Activated naive CD8-positive, alpha-beta T cell (primary cell): ENCODE measurements around the gene PRKG2.

ENCODE experiments used
- H3K27ac Mint-ChIP-seq: one replicate; pipeline ENCODE4 v1.8.0; 2021; ENCODE audit warnings: mixed read lengths
- H3K27me3 Mint-ChIP-seq: one replicate; pipeline ENCODE4 v1.8.0; 2021; ENCODE audit warnings: mixed read lengths
- H3K36me3 Mint-ChIP-seq: one replicate; pipeline ENCODE4 v1.8.0; 2021; ENCODE audit warnings: mixed read lengths
- H3K4me1 Mint-ChIP-seq: one replicate; pipeline ENCODE4 v1.8.0; 2021; ENCODE audit warnings: low read depth, mixed read lengths
- H3K4me3 Mint-ChIP-seq: one replicate; pipeline ENCODE4 v1.8.0; 2021; ENCODE audit warnings: mild to moderate bottlenecking, mixed read lengths
- H3K9me3 Mint-ChIP-seq: one replicate; pipeline ENCODE4 v1.8.0; 2021; ENCODE audit warnings: low read depth, mixed read lengths

Gene PRKG2

DNA sequence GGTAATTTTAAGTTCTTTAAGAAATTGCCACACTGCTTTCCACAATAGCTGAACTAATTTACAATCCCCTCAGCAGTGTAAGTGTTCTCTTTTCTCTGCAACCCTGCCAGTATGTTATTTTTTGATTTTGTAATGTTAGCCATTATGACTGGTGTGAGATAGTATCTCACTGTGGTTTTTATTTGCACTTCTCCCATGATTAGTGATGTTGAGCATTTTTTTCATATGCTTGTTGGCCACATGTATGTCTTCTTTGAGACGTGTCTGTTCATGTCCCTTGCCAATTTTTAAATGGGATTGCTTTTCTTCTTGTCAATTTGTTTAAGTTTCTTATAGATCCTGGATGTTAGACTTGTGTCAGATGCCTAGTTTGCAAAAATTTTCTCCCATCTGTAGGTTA is 98.5 kb downstream of the PRKG2 start:
- peaks cover 2% of the 10 kb centered on the region for H3K27me3 Mint-ChIP-seq
- H3K36me3 Mint-ChIP-seq: no peaks in the 10 kb centered on the region
- peaks cover 4% of the 10 kb centered on the region for H3K4me1 Mint-ChIP-seq
- H3K9me3 Mint-ChIP-seq: peaks cover 3% of the 10 kb centered on the region
- H3K27ac Mint-ChIP-seq: no peak overlapping the region
- H3K4me3 Mint-ChIP-seq: no peak overlapping the region

DNA sequence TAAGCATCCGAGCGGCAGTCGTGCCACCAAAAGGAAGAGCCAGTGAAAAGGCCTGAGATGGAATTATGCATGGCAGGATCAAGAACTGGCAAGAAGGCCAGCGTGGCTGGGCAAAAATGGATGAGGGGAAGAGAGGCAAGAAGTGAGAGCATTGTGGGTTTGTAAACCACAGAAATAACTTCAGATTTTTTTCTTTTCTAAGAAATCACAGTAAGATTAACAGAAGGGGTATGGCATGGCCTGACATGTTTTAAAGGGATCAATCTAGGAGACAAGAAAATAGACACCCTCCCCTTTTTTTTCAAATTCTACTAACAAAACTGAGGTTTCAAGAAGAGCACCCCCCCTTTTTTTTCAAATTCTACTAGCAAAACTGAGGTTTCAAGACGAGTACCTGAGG is 102.0 kb downstream of the PRKG2 start:
- no peak overlapping the region for H3K4me3 Mint-ChIP-seq
- H3K27me3 Mint-ChIP-seq: no peaks in the 10 kb centered on the region
- peaks cover 4% of the 10 kb centered on the region for H3K4me1 Mint-ChIP-seq
- H3K27ac Mint-ChIP-seq: no peak overlapping the region
- no peaks in the 10 kb centered on the region for H3K9me3 Mint-ChIP-seq
- no peaks in the 10 kb centered on the region for H3K36me3 Mint-ChIP-seq

DNA sequence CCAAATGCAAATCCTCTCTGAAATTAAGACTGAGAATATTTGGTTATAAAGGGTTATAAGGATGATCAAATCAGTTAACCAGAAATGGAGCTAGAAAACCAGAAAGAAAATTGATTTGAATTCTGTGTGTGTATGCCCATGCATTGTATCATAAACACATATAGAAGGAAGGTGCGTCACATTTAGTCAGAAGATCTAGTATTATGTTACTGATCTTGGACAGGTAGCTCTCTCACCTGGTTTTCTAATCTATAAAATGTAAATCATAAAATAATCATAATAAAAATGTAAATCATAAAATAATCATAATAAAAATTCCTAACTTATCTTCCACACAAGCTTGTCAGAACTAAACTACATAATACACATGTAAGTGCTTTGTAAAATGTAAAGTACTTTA is 105.7 kb downstream of the PRKG2 start:
- Mint-ChIP-seq H3K27ac (no peak overlapping the region), H3K9me3 (no peaks in the 10 kb centered on the region), H3K27me3 (no peaks in the 10 kb centered on the region), H3K4me3 (no peak overlapping the region), H3K4me1 (peaks cover 4% of the 10 kb centered on the region), H3K36me3 (peaks cover 2% of the 10 kb centered on the region)

DNA sequence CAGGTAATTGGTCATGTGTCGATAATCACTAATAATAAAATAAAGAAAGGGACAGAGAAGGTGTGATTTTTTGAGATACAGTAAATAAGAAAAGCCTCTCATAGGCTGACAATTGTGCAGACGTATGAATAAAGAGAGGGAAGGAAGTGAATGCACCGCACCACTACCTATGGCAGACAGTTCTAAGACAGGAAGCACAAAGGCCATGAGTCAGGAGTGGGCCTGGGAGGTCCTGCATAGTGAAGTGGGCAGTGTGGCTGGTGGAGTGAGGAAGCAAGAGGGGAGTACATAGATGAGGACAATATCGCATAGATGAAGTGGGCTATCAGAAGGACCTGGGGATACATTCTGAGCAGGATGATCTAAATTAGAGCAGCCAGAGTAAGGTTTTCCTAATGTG is 108.9 kb downstream of the PRKG2 start:
- Mint-ChIP-seq H3K4me1 (no peaks in the 10 kb centered on the region), H3K4me3 (no peak overlapping the region)

DNA sequence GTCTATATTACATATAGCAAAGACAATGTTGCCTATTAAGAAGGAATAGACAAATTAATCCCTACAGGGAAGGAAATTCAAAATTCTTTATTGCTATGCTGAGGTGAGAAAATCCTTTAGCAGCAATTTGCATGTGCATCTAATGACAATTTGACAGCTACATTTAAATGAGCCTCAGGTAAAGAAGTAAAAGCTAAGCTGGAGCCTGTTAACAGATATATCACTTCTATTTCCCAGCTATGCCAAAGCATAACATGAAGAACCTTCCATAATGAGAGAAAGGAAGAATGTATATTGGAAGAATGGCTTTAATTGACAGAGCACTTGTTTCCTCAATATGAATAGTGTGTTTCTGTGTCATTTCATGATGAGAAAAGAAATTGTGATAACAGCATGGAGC is 112.9 kb downstream of the PRKG2 start:
- no peaks in the 10 kb centered on the region for H3K27me3 Mint-ChIP-seq
- H3K27ac Mint-ChIP-seq: no peak overlapping the region
- no peaks in the 10 kb centered on the region for H3K4me1 Mint-ChIP-seq
- no peaks in the 10 kb centered on the region for H3K9me3 Mint-ChIP-seq
- no peak overlapping the region for H3K4me3 Mint-ChIP-seq
- H3K36me3 Mint-ChIP-seq: peaks cover 5% of the 10 kb centered on the region

More for the DNA sequence above, 108.9 kb downstream of the PRKG2 start:
- Mint-ChIP-seq H3K36me3 (peaks cover 2% of the 10 kb centered on the region), H3K9me3 (no peaks in the 10 kb centered on the region), H3K27ac (no peak overlapping the region), H3K27me3 (no peaks in the 10 kb centered on the region)

DNA sequence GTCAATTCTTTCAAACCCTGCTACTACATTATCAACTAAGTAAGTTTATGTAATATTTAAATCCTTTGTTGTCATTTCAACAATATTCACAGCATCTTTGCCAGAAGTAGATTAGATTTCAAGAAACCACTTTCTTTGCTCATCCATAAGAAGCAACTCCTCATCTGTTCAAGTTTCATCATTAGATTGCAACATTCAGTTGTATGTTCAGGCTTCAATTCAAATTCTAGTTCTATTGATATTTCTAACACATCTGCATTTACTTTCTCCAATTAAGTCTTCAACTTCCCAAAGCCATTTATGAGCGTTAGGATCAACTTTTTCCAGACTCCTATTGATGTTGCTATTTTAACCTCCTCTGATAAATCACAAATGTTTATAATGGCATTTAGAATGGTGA is 118.5 kb downstream of the PRKG2 start:
- no peaks in the 10 kb centered on the region for H3K4me1 Mint-ChIP-seq
- H3K4me3 Mint-ChIP-seq: no peak overlapping the region
- no peaks in the 10 kb centered on the region for H3K9me3 Mint-ChIP-seq
- peaks cover 5% of the 10 kb centered on the region for H3K36me3 Mint-ChIP-seq
- no peak overlapping the region for H3K27ac Mint-ChIP-seq
- H3K27me3 Mint-ChIP-seq: no peaks in the 10 kb centered on the region

DNA sequence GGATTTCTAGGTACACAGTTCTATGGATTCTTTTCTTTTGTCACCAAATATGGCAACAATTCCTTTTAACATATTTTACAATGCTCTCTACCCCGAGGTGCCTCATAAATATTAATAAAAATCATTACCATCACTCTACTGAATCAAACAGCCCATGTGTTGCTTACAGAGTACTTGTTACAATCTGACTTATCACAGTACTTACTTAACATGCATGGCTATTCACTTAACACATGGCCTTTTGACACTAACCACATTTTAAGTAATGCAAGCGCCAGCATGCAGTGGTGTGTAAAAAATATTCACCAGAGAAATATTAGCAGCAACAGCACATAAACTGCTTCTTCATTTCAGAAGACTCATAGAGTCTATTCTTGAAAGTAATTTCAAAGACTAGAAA is 119.6 kb downstream of the PRKG2 start:
- Mint-ChIP-seq H3K9me3 (no peaks in the 10 kb centered on the region), H3K27me3 (no peaks in the 10 kb centered on the region), H3K27ac (no peak overlapping the region), H3K36me3 (peaks cover 5% of the 10 kb centered on the region), H3K4me3 (no peak overlapping the region), H3K4me1 (no peaks in the 10 kb centered on the region)

DNA sequence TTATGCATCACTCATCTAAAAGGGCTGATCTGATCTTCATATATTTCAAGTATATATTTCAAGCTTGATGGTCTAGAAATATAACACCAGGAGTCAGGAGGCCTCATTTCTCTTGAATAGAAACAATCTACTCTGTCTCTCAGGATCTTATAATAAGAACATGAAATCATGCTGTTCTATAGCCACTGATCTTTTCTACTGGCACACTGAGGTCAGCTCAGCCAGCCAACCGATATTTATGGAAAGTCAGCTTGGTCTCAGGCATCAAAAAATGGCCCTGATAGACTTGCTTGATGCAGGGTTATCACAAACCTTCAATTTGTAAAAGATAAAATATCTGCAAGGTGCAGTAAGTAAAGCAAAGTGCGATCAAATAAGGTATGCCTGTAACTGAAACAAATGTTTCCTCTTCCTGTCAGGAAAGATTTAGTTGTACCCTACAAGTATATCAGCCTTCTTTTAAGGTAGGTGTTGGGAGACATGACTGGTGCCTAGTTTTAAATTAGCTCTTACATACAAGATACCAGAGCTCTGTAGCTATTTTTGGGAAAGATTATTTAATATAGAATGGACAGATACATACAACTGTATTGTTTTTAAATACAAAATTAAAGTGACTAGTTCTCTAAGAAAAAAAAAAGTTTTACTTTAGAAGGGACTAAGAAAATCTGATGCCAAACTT is 121.2 kb downstream of the PRKG2 start:
- H3K4me3 Mint-ChIP-seq: no peak overlapping the region
- peaks cover 5% of the 10 kb centered on the region for H3K36me3 Mint-ChIP-seq
- H3K9me3 Mint-ChIP-seq: no peaks in the 10 kb centered on the region
- H3K27ac Mint-ChIP-seq: no peak overlapping the region
- no peaks in the 10 kb centered on the region for H3K4me1 Mint-ChIP-seq
- H3K27me3 Mint-ChIP-seq: no peaks in the 10 kb centered on the region

DNA sequence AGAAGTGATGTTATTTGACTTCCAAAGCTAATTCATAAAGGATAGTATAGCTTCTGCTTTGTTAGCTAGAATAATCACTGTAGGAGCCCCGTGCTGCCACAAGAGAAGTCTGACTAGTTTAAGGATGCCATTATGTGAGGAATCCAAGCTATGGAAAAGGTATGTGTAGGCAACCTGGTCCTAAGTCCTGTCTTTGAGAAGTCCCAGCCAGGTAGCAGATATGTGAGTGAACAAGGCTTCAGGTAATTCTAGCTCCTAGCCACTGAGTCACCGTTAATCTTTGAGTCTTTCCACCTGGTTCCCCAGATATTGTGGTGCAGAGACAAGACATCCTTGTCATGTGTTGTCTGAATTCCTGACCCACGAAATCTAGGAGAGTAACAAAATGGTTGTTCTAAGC is 129.0 kb downstream of the PRKG2 start:
- no peaks in the 10 kb centered on the region for H3K9me3 Mint-ChIP-seq
- no peaks in the 10 kb centered on the region for H3K27me3 Mint-ChIP-seq
- no peaks in the 10 kb centered on the region for H3K4me1 Mint-ChIP-seq
- H3K27ac Mint-ChIP-seq: no peak overlapping the region
- no peaks in the 10 kb centered on the region for H3K36me3 Mint-ChIP-seq
- no peak overlapping the region for H3K4me3 Mint-ChIP-seq

DNA sequence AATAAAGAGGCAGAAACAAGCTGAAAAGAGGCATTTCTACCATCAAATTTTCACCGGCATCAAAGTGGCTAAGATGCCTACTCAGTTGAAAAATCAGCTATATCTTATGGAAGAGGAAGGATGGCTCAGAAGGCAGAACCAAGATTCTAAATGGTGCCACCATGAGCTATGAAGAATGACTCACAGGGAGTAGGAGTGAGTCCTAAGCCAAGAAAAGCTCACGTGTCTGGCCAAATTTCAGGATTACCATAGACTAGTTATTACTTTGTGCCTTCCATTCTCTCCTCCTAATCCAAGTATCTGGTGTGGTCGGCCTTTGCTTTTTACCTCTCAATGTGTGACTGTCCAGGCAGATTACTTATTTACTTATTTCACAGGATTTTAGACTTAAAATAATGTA is 129.7 kb downstream of the PRKG2 start:
- no peaks in the 10 kb centered on the region for H3K9me3 Mint-ChIP-seq
- H3K4me3 Mint-ChIP-seq: no peak overlapping the region
- H3K36me3 Mint-ChIP-seq: no peaks in the 10 kb centered on the region

DNA sequence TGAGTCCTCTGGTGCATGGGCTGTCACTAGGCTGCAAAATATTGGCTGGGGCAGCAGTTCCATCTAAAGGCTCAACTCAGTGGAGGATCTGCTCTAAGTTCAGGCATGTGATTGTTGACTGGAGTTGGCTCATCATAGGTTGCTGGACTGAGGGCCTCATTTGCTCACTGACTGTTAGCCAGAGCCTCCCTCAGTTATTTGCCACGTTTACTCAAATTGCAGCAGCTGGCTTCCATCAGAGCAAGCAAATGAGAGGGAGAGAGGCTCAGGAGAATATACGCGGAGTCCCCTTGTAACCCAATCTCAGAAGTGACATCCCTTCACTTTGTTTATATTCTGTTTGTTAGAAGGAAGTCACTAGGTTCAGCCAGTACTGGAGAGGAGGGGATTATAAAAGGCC is 130.4 kb downstream of the PRKG2 start:
- no peak overlapping the region for H3K4me3 Mint-ChIP-seq
- H3K27ac Mint-ChIP-seq: no peak overlapping the region
- H3K9me3 Mint-ChIP-seq: no peaks in the 10 kb centered on the region
- no peaks in the 10 kb centered on the region for H3K27me3 Mint-ChIP-seq
- no peaks in the 10 kb centered on the region for H3K4me1 Mint-ChIP-seq
- no peaks in the 10 kb centered on the region for H3K36me3 Mint-ChIP-seq

More for the DNA sequence above, 129.7 kb downstream of the PRKG2 start:
- Mint-ChIP-seq H3K27ac (no peak overlapping the region), H3K4me1 (no peaks in the 10 kb centered on the region), H3K27me3 (no peaks in the 10 kb centered on the region)

DNA sequence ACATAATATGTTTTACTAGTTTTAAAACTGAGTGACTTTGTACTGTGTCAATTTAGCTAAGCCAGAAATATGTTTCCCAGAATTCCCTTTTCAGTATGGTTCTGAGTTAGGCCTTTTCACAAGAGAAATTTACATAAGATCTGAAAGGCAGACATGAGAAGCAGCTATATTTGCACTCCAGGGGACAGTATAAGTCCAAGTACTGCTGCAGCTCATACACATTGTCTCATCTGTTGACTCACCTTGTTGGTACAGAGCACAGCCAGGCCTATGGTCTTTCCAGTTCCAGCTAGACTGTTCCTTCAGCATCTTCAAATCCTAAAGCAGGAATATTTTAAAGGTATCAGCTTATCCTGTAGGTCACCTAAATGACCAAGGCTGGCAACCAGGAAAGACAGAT is 131.0 kb downstream of the PRKG2 start:
- H3K9me3 Mint-ChIP-seq: no peaks in the 10 kb centered on the region
- H3K36me3 Mint-ChIP-seq: no peaks in the 10 kb centered on the region
- no peaks in the 10 kb centered on the region for H3K4me1 Mint-ChIP-seq
- no peaks in the 10 kb centered on the region for H3K27me3 Mint-ChIP-seq
- H3K4me3 Mint-ChIP-seq: no peak overlapping the region
- no peak overlapping the region for H3K27ac Mint-ChIP-seq

DNA sequence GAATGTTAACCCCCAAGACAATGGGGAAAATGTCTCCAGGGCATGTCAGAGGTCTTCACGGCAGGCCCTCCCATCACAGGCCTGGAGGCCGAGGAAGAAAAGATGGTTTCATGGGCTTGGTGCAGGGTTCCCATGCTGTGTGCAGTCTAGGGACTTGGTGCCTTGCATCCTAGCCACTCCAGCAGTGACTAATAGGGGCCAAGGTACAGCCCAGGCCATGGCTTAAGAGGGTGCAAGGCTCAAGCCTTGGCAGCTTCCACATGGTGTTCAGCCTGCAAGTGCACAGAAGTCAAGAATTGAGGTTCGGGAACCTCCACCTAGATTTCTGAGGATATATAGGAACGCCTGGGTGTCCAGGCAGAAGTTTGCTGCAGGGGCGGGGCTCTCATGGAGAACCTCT is 133.9 kb downstream of the PRKG2 start:
- H3K4me1 Mint-ChIP-seq: no peaks in the 10 kb centered on the region
- no peaks in the 10 kb centered on the region for H3K36me3 Mint-ChIP-seq
- H3K9me3 Mint-ChIP-seq: no peaks in the 10 kb centered on the region

DNA sequence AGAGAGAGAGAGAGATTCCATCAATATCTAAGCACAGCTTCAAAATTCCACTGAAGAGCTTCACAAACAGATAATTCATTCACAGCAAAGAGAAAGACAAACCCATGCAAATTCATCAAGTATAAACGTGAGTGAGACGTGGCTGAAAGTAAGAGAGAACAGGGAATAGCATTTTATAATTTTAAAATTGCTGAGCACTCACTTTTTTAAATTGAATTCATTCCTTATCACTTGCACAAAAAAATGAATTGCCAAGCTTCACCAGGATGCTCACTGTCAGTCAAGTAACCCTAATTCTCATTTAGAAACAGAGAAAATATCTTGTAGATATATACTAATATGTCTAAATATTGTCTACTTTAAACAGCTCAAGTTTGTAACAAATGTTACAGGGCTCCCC is 144.0 kb downstream of the PRKG2 start:
- Mint-ChIP-seq H3K4me3 (no peak overlapping the region), H3K4me1 (no peaks in the 10 kb centered on the region), H3K27ac (no peak overlapping the region), H3K9me3 (no peaks in the 10 kb centered on the region), H3K36me3 (no peaks in the 10 kb centered on the region), H3K27me3 (peaks cover 12% of the 10 kb centered on the region)

More for the DNA sequence above, 133.9 kb downstream of the PRKG2 start:
- Mint-ChIP-seq H3K27me3 (peaks cover 8% of the 10 kb centered on the region), H3K27ac (no peak overlapping the region), H3K4me3 (no peak overlapping the region)

DNA sequence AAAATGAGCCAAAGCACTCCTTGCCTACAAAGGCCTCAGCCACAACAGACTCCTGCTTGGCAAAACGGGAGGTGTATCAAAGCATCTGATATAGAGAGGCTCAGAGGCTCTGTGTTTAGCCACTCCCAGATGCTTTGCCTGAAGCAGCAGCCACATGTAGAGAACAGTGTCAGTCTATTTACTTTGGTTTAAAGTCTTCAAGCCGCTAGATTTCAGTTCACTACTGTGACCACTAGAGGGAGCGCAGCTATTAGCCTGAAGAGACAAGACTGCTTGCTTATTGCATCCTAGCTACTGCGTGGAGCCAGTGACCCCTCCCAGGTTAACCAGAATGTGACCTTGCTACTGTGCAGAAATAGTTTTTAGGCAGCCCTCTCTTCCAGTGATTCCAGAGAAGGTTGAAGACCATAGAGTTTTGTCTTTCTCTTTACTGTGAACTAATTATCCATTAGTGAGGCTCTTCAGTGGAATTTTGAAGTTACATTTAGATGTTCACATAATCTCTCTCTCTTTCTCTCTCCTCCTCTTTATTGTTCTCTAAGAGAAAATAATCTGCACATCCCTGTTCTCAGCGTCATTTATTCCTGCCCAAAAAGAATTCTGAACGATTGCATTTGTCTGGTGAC is 145.2 kb downstream of the PRKG2 start:
- H3K9me3 Mint-ChIP-seq: no peaks in the 10 kb centered on the region
- no peaks in the 10 kb centered on the region for H3K4me1 Mint-ChIP-seq
- H3K4me3 Mint-ChIP-seq: no peak overlapping the region
- H3K27ac Mint-ChIP-seq: no peak overlapping the region
- no peaks in the 10 kb centered on the region for H3K36me3 Mint-ChIP-seq
- peaks cover 14% of the 10 kb centered on the region for H3K27me3 Mint-ChIP-seq

DNA sequence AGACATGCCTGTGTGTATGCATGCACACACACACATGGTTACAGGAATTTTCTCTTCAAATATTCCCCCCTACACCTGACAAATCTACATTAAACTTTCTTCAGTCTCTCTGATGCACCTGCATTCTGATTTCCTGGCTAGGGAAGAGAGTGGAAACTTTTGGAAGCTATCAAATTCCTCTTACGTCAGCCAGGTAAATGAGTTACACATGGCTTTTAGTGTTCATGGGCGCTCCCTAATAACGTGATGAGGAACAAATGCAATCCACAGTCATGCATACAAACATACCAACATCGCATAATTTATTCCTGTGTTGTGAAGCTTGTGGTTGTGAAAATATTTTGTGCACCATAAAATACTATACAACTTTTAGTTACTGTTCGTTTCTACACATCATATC is 149.6 kb downstream of the PRKG2 start:
- Mint-ChIP-seq H3K9me3 (no peaks in the 10 kb centered on the region), H3K27ac (no peak overlapping the region), H3K36me3 (no peaks in the 10 kb centered on the region), H3K4me1 (no peaks in the 10 kb centered on the region), H3K27me3 (peaks cover 14% of the 10 kb centered on the region), H3K4me3 (no peak overlapping the region)
